Measurements from ENCODE around the gene MME.
"Not testable (repeated sequence)": the region's sequence is repeated elsewhere in the genome, so short reads cannot be mapped to it uniquely, and the experiment has no call there.

Gene MME

DNA sequence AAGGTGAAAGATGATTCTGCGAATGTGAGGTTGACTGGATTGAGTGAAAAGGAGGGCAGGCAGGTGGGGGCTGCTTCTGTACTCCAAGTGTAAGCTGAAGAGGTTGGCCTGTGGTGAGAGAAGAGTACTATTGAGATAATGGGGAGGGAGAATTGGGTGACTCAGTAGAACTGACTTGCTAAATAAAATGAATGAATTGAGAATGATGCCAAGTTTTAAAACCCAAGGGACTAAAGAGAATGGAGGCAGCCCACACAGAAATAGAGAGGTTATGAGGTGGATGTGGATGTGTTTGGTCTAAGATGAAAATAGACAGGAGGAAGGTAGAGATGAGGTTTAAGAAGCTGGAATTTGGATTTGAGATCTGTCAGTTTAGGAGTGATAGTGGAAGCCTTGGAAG, 5.9 kb downstream of the MME start:
- DNase-seq, result no peak

DNA sequence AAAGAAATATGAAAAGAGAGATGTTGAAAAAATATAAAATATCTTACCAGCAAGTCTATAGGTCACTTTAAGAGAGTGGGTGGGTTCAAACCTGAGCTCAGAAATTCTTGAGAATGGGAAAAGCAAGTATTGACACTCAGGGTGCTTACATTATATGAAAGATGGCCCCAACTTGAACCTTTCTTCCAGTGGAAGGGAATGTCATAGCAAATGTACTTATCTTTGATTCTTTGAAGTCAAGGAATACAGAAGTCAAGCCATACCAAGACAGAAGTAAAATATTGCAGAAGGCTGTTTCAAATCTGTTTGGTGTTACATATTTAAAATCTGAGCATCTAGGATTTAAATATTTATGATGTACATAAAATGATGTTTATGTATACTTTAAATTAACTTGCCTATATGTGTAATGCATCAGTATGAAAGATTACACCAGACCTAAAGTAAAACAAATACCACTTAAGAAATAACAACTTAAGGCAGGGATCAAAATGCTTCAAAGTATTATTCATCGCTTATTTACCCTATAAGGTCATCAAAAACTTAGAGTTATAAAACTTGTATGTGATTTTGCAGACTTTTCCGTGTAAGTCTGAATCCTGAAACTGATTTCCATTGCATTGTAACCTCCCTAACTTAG, 8.7 kb downstream of the MME start:
- DNase-seq, result no peak

DNA sequence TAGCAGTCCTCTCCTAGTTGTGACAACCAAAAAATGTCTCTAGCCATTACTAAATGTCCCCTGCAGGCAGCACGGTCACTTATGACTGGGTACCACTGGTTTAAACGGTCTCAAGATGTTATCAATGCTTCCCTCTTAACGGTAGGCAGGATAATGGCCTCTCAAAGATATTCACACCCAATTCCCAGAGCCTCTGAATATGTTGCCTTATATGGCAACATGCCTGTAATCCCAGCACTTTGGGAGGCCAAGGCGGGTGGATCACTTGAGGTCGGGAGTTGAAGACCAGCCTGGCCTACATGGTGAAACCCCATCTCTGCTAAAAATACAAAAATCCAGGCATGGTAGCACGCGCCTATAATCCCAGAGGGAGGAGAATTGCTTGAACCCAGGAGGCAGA, 9.4 kb downstream of the MME start:
- no peak for DNase-seq

DNA sequence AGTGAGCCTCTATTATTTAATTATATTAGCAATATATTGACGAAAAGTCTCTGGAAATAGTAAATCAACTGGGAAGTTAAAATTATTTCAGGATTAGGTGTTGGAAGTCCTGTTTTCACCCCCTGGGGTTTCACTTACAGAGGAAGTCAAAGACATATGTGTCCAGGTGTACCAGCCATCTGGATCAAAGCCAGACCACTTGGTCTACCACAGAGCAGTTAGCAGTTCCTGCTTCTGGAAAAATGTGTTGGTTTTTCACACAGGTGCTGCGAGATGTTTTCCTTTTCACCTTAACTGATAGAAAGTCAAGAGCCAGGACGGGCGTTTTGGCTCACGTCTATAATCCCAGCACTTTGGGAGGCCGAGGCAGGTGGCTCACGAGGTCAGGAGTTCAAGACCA, 13.1 kb downstream of the MME start:
- no peak for DNase-seq

DNA sequence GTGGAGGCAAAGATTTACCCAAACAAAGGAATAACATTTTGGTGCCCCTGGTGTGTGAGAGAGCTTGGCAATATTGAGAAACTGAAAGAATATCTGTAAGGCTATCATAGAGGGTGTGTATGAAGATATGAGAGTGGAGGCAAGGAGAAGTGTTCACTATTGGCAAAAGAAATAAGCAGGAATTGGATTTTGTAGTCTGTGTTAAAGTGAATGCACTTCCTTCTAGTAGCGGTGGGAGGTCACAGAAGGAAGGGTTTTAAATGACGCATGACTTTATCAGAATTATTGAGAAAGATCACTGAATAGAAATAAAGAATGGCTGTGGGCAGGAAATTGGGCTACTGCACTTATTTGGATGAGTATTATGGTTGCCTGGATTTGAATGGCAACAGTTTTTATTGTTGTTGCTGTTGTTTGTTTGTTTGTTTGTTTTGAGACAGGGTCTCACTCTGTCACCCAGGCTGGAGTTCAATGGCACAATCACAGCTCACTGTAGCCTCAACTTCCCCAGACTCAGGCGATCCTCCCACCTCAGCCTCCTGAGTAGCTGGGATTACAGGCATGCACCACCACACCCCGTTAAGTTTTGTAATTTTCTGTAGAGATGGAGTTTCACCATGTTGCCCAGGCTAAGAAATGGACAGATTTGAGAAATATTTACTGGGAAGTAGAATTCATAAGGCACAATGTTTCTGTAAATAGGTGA, 16.3 kb downstream of the MME start:
- DNase-seq, result no peak

DNA sequence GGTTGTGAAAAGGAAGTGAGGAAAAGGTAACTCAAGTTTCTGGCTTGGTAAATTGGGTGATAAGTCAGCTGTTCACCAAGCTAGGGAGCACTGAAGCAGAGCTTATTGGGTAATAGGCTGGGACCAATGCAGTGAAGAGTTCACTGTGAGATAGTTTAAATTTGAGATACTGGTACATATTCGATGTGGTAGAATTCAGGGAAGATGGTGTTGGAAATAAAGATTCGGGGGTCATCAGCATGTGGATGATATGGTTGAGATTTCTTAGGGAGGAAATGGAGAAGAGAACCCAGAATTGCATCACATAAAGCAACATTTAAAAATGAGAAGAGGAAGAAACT, 16.9 kb downstream of the MME start:
- no peak for DNase-seq

DNA sequence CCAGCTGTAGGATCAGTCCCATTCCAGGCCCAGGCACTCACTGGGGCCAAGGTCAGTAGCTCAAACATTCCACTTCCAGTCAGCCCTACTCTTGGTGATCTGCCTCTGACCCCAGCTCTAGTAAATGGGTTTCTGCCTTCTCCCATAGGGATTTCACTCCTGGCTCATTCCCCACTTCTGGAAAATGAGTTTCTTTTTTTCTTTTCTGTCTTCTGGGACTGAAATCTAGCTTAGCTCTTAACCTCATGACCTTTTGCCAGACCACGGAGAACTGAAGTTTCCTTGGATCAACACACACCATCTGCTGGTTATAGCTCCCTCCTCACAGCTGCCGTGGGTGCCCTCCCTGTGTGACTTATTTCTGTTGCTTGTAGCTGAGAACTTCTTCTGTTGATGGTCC, 21.3 kb downstream of the MME start:
- no peak for DNase-seq

DNA sequence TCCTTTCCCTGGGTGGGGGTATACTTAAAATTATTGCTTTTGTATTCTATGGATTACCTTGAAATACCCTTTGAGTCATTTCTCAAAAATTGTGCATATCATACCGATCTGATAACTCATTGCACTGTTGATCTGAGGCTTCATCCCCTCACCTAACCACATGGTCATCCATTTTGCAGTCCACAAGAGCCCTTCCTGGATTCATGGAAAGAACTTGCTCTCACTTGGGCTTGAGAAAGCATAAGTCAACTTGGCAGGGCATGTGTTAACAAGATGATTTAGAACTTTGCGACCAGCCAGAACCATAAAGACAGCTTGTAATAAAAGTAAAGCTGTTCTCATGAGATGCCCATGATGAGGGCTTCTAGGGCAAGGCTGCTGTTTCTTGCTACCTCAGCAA, 22.2 kb downstream of the MME start:
- DNase-seq, result no peak

DNA sequence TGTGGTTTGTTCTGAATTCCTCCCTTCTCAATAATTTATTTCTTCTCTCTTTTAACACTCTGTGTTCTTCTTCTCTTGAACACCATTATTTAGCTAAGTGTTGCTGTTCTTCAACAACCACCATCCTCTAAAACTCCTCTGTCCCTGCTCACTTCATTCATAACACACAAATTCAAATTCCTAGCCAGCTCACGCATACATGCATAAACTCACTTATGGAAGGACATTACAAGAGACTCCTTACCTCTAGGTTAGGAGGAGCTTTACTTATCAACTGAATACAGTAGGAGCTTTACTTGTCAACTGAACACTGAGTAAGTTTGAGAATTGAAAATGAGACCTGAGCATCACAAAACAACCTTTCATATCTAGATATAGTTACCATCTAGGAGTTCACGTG, 23.6 kb downstream of the MME start:
- no peak for DNase-seq

DNA sequence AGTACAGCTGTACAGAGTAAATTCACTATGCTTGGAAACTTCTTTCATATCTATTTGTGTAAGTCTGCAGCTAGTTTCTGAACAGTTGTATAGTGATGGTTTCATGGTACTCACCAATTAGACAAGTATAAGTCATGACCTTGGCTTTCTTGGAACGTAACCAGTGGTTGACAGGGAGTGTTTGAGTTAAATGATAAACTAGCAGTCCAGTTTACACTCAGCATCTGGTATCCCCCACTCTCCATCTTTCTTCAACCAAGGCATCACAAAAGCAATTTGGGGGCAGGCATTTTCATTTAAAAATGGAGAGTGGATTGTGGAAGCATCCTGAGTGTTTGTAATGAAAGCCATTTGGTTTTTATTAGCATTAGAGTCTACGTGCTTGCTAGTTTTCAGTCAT, 26.0 kb downstream of the MME start:
- no peak for DNase-seq

DNA sequence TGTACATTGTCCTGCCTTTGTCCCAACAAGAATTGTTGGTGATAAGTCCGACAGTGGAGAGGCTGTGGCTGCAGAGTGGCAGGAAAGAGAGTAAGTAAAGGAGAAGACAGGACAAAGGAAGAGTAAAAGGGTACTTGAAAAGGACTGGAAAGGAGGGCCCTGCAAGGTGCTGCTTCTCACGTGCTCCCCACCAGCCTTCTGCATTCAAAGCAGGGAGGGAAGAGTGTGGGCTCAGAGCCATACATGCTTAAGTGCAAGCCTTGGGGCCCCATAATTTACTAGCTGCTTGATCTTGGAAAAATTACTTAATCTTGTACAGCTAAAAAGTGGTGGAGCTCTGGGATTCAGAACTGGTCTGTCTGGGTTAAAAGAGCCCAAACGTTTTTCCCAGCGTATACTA, 29.9 kb downstream of the MME start:
- DNase-seq, result no peak

DNA sequence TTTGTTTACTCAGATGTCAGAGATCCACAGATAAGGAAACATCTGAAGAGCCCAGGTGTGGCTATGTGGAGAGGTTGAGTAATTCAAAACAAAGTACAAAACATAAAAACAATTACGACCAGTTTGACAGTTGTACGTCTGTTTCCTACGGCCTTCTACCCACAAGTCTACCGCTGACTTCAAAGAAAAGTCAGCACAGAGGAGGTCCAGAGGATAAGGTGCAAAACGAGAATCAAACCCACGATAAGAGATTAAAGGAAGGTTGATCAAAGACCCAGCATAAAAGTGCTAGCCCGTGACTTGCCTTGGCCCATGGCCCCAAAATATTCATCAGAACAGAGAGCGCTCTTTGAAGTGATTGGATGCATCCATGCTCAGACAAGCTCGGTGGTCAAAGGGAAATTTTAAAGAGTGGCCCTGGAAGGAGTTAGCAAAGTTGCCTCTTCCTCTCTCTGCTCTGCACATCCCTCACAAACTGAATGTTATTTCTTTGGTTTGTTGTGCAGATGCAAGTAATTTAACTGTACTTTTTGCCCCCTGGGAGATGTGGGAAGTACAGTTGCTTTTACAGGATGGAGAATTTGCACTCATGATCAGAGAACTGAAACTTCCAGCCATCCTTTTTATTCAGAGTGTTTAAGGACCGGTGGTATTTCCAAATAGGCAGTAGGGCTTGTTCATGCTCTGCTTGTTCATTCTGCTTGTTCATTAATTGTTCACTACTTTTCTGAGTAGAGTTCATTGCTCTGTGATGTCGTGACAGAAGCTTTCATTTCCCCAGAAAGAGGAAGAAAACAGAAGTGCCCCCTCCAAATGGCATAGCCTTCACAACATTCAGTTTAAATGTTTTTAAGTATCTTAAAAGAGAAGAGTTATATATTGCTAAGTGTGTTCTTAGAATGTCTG, 31.1 kb downstream of the MME start:
- DNase-seq, result no peak

DNA sequence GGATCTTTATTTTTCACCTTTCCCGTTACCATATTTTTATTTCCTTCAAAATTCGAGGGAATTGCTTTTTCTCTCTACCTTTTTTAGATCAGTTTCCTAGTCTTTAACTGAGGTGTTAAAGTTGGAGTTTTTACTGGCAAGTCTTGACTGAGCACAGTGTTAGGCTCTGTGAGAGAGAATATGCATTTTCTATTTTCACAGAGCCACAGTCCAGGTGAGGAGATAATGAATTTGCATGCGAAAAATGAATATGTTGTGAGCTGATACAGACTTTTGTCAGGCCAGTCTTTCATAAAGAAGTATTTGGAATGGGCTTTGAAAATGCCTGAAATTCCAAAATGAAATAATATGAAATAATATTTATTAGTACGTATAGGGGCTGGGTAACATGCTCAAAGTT, 31.9 kb downstream of the MME start:
- no peak for DNase-seq

DNA sequence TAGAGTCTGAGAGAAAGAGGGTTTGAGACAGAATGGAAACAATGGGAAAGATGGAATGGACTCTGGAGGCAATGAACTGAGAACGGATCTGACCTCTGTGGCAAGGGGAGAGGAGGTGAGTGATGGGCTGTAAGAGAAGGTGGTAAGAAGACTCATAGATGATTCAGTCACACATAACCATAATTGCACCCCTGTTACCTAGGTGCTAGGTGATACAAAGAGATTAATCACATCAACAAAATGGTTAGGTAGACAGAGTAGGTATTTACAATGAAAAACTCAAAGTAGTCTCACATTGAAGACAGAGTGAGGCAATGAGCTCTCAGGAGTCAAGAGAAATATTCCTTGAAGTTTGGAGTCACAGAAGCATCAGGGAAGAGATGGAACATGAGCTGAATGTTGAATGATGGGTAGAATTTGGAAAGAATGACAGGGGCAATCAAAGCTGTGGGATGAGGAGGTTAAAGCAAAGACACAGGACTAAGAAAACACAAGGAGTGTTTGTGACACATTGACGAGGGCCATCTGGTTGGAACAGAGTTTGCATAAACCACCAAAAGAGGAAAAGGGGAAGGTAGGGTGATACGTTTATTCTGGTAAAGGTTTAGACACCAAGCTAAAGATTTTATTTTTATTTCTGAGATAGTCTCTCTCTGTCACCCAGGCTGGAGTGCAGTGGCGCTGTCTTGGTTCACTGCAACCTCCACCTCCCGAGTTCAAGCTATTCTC, 32.7 kb downstream of the MME start:
- no peak for DNase-seq

DNA sequence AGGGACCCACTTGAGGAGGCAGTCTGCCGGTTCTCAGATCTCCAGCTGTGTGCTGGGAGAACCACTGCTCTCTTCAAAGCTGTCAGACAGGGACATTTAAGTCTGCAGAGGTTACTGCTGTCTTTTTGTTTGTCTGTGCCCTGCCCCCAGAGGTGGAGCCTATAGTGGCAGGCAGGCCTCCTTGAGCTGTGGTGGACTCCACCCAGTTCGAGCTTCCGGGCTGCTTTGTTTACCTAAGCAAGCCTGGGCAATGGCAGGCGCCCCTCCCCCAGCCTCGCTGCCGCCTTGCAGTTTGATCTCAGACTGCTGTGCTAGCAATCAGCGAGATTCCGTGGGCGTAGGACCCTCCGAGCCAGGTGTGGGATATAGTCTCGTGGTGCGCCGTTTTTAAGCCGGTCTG, 44.6 kb downstream of the MME start:
- not testable (repeated sequence) for DNase-seq

DNA sequence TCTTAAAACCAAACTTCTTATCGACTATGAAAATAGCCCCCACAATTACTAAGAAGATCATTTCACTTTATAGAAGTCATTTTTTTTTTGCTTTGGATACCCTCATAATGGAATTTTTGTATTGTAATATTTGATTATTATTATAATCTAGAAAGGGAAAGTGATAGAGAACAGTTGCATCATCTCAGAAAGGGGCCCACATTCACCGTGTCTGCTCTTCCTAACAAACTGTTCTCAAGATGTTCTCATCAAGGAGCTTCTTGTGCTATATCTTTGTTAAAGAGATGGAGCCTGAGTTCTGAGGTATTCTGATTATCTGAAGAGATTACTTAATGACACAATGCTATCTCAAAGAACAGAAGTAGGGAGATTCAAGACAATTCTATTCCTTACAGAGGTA, 49.3 kb downstream of the MME start:
- DNase-seq, result no peak

DNA sequence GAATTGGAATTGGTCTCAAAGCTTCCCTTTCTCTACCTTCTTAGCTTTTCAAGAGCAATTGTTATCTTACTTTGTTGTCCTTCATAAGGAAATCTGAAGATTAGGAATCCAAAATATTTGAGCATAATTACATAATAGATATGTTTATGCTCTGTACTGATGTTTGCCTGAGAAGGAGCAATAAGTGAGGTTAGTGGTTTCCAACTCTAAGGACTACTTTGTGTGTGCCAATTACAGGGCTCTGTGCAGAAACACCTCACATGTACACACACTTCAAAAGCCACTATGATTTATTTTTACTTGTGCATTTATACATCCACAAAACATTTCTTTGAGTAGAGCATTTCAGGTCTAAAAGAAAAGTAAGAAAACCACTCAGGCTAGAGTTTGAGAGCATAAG, 49.9 kb downstream of the MME start:
- DNase-seq, result no peak

DNA sequence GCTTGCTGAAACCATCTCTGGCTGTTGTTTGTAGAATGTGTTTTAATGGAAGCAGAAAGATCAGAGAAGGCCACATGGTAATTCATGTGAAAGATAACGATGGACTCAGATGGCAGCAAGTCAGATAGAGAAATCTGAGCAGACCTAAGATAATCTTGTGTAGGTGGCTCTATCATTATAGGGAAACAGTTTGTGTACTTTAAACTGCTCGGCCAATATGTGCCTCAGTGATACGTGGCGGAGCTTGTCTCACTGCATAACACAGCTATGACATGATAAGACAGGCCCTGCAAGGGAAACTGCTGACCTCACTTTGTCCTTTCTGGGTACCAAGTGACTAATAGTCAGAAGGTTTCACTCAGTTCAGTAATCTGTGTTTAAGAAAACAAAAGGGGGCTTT, 51.0 kb downstream of the MME start:
- DNase-seq, result no peak

DNA sequence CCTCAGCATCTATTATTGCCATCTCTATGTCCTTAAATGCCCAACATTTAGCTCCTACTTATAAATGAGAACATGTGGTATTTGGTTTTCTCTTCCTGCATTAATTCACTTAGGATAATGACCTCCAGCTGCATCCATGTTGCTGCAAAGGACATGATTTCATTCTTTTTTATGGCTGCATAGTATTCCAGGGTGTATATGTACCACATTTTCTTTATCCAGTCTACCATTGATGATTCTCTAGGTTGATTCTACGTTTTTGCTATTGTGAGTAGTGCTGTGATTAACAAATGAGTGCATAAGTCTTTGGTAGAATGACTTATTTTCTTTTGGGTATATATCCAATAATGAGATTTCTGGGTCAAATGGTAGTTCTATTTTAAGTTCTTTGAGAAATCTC, 54.2 kb downstream of the MME start:
- not testable (repeated sequence) for DNase-seq

DNA sequence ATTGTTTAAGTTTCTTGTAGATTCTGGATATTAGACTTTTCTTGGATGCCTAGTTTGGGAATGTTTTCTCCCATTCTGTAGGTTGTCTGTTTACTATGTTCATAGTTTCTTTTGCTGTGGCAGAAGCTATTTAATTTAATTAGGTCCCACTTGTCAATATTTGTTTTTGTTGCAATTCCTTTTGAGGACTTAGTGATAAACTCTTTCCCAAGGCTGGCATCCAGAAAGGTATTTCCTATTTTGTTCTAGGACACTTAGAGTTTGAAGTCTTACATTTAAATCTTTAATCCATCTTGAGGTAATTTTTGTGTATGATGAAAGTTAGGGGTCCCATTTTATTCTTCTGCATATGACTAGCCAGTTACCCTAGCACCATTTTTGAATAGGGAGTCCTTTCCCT, 54.9 kb downstream of the MME start:
- DNase-seq, result no peak

DNA sequence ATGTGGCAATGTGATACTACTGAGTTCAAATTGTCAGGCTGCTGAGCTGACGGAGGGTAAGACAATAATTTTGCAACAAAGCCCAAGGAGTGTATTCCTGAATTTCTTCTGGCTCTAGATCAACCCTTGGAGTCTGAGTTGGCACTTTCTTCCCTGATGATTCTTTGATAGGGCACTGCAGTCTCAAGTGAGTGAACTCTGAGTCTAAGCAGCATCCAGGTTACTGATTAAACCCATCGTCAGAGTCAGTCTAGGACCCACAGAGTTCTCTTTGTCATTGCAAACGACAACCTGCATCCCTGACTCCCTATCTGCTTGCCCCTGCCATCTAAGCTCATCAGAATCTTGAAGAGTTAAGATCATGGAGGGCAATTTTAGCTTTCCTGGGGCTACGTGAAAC, 58.6 kb downstream of the MME start:
- no peak for DNase-seq

DNA sequence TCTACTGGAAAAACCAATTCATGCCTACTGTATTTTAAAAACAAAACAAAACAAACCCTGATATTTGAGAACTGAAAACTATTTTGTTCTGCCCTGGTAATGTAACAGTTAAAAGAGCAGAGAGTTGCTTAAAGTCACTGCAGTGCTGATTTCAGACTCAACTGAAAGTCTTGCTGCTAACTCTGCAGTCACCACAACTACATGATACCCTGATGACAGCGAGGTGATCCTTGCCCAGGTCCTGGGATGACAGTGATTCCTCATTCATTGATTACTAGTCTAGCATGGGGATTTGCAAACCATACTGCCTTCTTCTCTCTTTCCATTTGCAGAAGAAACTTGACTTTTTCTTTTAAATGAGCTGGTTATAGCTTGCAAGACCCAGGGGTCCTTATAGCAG, 67.5 kb downstream of the MME start:
- DNase-seq, result no peak

DNA sequence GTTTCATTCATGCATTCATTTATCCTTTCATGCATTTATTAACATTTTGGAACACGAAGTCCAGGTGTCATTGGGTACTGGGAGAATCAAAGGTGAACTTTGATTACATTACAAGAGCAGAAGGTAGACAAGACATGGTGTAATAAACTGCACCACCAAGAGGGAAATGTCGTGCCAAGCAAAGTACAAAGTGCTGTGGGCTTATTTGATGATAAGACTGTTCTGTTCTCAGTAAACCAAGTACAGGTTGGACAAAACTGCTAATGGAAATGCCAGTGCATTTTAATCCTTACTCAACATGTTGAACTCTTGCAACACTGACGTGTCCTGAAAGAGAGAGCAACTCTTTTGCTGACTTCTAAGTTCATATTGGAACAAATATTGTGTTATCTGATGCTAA, 69.4 kb downstream of the MME start:
- DNase-seq, result no peak

Measured in NK-92 treated with Interleukin-12 subunit alpha and Interleukin-12 subunit beta, amount 100 ng/mL, for 24 hours (cell line).